Retinal pigment epithelial cell (primary cell): Measurements from ENCODE around the gene CFAP46.

Experiments
- DNase-seq: peaks from one replicate; pipeline ENCODE4 v3.0.0-alpha.2; 2010; ENCODE audit warnings: low read depth
- H3K4me3 ChIP-seq: 2 replicates; pipeline ENCODE4 v1.5.1; 2011; ENCODE audit warnings: mild to moderate bottlenecking, low read length, control low read depth, moderate library complexity
- TF ChIP-seq, protein P1 (sequence below): conservative IDR thresholded peaks from 2 replicates; pipeline ENCODE4 v1.5.1; 2011; ENCODE audit warnings: low read depth, low read length, control low read depth, inconsistent platforms

Gene CFAP46

DNA sequence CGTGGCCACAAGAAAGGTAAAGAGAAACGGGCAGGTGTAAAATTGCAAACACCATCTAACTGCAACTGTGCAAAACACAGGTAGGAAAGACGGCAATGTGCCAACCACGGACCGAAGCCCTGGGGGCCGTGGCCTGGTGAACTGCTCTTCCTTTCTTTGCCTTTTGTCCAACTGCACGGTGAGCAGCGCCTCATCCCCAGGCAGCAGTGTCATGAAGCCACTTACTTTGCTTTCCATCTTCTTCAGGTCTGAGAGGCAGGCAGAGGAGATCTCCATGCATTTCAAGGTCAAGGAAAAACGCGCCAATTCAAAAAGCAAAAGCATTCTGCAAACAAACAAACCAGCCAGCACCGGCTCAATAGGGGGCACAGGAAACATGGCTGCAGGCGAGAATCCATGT, 12.9 kb downstream of the CFAP46 start:
- H3K4me3 ChIP-seq = no peak overlapping the region
- no peak for DNase-seq
- TF ChIP-seq, protein P1, sequence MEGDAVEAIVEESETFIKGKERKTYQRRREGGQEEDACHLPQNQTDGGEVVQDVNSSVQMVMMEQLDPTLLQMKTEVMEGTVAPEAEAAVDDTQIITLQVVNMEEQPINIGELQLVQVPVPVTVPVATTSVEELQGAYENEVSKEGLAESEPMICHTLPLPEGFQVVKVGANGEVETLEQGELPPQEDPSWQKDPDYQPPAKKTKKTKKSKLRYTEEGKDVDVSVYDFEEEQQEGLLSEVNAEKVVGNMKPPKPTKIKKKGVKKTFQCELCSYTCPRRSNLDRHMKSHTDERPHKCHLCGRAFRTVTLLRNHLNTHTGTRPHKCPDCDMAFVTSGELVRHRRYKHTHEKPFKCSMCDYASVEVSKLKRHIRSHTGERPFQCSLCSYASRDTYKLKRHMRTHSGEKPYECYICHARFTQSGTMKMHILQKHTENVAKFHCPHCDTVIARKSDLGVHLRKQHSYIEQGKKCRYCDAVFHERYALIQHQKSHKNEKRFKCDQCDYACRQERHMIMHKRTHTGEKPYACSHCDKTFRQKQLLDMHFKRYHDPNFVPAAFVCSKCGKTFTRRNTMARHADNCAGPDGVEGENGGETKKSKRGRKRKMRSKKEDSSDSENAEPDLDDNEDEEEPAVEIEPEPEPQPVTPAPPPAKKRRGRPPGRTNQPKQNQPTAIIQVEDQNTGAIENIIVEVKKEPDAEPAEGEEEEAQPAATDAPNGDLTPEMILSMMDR = no peak

DNA sequence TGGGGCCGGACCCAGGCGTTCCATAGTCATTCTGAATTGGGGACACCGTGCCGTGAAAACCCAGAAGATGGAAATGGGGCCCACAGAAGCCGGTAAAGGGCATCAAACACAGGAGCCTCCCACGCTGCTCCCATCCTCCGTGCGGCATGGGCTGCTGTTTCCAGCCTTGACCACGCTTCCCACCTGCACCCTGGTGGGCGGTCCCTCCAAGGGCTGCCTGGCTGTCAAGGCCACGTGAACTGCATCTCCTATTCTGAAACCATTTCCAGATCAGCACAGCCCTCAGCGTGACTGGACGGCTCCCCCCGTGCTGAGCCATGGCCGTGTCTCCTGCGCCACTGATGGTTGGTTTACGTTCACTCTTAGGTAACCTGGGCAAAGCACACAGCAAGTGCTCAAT, 14.1 kb downstream of the CFAP46 start:
- DNase-seq = no peak
- H3K4me3 ChIP-seq = no peak overlapping the region
- TF ChIP-seq, protein P1 = no peak

DNA sequence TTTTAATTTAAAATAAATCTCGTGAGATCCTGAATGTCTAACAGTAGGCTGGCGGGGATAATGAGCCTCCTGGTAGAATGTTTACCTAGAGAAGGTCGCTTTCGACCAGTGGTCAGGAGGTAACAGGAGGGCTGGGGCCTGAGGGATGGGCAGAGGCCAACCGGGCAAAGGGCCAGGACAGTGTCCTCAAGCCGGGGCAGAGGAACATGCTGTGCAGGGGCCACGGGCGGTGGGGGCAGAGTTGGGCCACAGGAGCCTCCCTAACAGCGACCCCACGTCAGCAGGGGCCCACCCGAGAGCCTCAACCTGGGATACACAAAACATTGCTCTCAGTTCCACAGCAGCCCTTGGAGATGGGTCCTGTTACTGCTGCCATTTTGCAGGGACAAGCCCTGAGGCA, 14.5 kb downstream of the CFAP46 start:
- TF ChIP-seq, protein P1 = no peak
- H3K4me3 ChIP-seq = no peak overlapping the region
- DNase-seq = no peak

DNA sequence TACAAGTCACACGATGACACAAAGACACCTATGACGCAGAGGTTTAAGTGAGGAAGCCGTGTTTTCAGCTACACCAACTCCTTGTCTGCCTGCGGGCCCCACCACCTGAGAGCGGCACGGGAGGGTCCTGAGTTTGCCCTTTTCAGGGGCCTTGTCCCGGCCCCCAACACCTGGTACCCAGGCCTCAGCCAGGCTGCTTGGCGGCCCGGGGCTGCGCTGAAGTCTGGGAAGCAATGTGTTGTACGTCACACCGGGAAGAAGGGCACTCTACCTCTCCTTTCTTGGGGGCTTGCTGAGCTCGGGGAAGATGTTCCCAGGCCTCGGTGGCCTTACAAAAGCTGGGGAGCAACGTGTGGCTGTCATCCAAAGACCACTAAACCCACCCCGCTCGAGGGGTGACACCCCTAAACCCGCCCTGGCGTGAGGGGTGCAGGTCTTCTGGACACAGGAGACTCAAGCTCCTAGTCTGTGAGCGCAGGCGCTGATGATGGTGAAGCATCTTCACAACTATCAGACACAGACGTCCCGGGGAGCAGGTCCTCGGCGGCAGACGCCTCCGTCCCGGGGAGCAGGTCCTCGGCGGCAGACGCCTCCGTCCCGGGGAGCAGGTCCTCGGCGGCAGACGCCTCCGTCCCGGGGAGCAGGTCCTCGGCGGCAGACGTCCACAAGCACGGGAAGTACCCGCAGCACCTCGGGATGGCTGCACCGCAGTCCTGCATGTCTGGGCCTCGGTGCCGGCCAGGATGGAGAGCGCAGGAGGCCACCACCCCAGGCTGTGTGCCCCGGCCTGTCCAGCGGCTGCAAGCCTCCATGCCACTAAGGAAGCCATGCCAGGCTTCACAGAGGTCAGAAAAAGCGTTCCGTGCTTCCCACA, 15.4 kb downstream of the CFAP46 start:
- no peak overlapping the region for H3K4me3 ChIP-seq
- TF ChIP-seq, protein P1 = no peak
- no peak for DNase-seq

DNA sequence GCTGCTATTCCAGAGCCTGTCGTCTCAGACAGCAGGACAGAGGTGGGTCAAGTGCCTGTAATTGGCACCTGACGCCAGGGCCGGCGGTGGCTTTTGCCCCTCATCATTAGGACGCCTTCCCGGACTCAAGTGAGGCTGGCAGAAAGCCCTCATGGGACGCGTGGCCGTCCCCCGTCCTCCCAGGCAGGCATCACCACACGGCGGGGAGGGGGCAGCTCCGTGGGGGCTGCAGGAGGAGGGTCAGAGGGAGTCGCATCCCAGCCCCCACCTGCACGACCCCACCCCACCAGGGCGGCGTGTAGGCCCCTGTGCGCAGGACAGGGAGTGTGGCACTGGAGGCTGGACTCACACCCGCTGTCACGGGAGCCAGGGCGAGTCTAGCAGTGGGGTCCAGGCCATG, 16.3 kb downstream of the CFAP46 start:
- TF ChIP-seq, protein P1 = no peak
- DNase-seq = no peak
- no peak overlapping the region for H3K4me3 ChIP-seq

DNA sequence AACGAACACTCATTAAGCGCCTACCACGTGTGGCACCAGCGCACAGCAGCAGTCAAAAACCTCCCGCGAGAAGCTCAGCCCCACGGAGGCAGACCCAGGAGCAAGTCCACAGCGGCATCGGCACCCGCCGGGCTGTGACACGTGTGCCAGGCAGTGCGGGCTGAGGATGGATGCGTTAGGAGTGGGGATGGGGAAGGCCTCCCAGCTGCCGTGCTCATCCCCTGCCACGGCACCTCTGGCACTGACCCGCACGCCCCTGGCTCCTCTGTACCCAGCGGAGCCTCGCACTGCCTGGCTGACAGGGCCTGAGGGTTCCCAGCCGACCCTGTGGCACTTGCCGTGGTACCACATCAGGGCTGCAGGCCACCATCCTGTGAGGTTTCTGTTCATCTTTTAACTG, 16.8 kb downstream of the CFAP46 start:
- H3K4me3 ChIP-seq = no peak overlapping the region
- DNase-seq = no peak
- TF ChIP-seq, protein P1 = no peak

DNA sequence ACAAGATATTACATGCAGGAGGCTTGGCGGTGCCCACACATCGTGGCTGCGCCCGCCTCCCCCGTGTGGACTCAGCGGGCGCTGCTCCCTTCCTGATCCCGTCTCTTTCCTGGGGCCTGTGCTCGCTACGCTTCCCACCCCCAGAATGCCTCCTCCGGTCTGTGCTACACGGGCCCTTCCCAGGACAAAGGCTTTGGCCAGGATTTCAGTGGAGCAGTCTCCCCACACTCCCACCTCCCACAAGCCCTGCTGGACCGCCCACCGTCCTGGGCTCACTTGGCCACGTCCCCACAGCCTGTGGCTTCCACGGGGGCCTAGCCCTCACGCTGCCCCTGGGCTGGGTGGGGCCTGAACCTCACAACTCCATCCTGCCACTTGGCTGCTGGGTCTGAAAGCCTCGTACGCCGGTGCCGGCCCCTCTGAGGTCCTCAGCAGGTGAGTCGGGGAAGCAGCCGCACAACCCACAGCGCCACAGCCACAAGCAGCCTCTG, 17.3 kb downstream of the CFAP46 start:
- TF ChIP-seq, protein P1 = no peak
- H3K4me3 ChIP-seq = no peak overlapping the region
- DNase-seq = no peak
